ENCODE data around the gene ANKRD63. TPM values are rescaled to one million over a fixed set of nuclear protein-coding genes. Genes with fewer than 3 reads are reported as not detected.
A peak's percentile ranks its signal among the peaks of the same experiment; 100 is the strongest.

Gene ANKRD63
- total and polyA plus RNA-seq, 2 of the 8 experiments (the other 6 are each of a cell fraction or from before 2014, with no cell fraction given), result 0.18 to 0.26 TPM

- CTCF ChIA-PET (ENCODE audit: partially characterized antibody), result interaction anchor here (0.6 to 27.9 kb wide), 57 partner anchors 10 to 1287 kb away, joined by 3 to 1340 read pairs (median 5); partner anchors contain the start of genes ANKRD63, BMF, CCDC9B and INAFM2
- Histone ChIP-seq H3K79me2 (ENCODE audit: control insufficient read depth in 1 of 2, insufficient read depth in 2 of 2, low read length in 2 of 2) (no peaks in the 10 kb centered on the region), H3K79me1 (ENCODE audit: low read depth, low read length) (no peaks in the 10 kb centered on the region), H2BK15ac (ENCODE audit: low read length) (peak overlapping the region; percentile 95; the same call in 1 of the 2 replicates), H3K4me3 (ENCODE audit: extremely low read depth in 1 of 4, insufficient read depth in 2 of 4, low read depth in 3 of 4, low read length in 4 of 4) (no peak overlapping the region), H4K8ac (ENCODE audit: extremely low read depth, insufficient read depth, low read length) (no peak overlapping the region), H3K4me2 (ENCODE audit: insufficient read depth in 1 of 2, low read depth in 2 of 2, low read length in 2 of 2) (no peak overlapping the region), H3K14ac (ENCODE audit: insufficient read length) (no peak overlapping the region), H4K91ac (replicated peaks; ENCODE audit: insufficient read length, low read length) (no peak overlapping the region), H3K9me3 (ENCODE audit: insufficient read depth in 2 of 2, low read depth in 1 of 2, low read length in 1 of 2) (no peaks in the 10 kb centered on the region), H3K4me1 (replicated peaks in 1 of 4; ENCODE audit: control insufficient read depth in 3 of 4, insufficient read depth in 4 of 4, low read length in 3 of 4) (peaks cover 0 to 2% (median 1%) of the 10 kb centered on the region in 4 experiments; a peak in 5 of 7 replicates), H2BK20ac (ENCODE audit: low read length) (peak overlapping the region; percentile 90; the same call in 1 of the 2 replicates), H3K23me2 (ENCODE audit: low read depth, low read length) (no peaks in the 10 kb centered on the region), H2BK12ac (ENCODE audit: low read depth, low read length) (peak overlapping the region; percentile 96), H3K27me3 (replicated peaks in 1 of 4; ENCODE audit: control insufficient read depth in 3 of 4, extremely low read depth in 1 of 4, insufficient read depth in 3 of 4, low read length in 3 of 4) (peaks cover 0 to 8% (median under 1%) of the 10 kb centered on the region in 4 experiments; a peak in 3 of 7 replicates), H3K56ac (replicated peaks; ENCODE audit: insufficient read length, low read depth, low read length) (no peak overlapping the region), H3K4ac (replicated peaks; ENCODE audit: insufficient read length, low read depth, low read length) (no peak overlapping the region), H3K9ac (replicated peaks in 1 of 4; ENCODE audit: extremely low read depth in 1 of 4, low read depth in 3 of 4, low read length in 3 of 4) (no peak overlapping the region), H2AK5ac (ENCODE audit: low read depth, low read length) (no peak overlapping the region), H2BK120ac (replicated peaks; ENCODE audit: low read depth, low read length) (no peak overlapping the region), H3K18ac (ENCODE audit: extremely low read depth, low read length) (no peak overlapping the region), H2BK5ac (ENCODE audit: low read depth, low read length) (no peak overlapping the region), H2AFZ (ENCODE audit: low read length) (no peak overlapping the region), H3K27ac (ENCODE audit: low read depth, low read length) (no peak overlapping the region), H4K20me1 (replicated peaks in 1 of 2; ENCODE audit: control insufficient read depth in 1 of 2, insufficient read depth in 2 of 2, low read length in 2 of 2) (no peaks in the 10 kb centered on the region), H3K23ac (ENCODE audit: insufficient read length) (no peak overlapping the region), H4K5ac (ENCODE audit: insufficient read length, low read depth, low read length) (no peak overlapping the region), H3K36me3 (ENCODE audit: control insufficient read depth in 2 of 4, insufficient read depth in 4 of 4, low read length in 3 of 4) (no peaks in the 10 kb centered on the region)
- DNase-seq (ENCODE audit: low read depth in 1 of 2, low spot score in 2 of 2), result peak; percentile 70 to 97
- FAIRE-seq, result peak; percentile 76
- 65% methylated on average over 26 of the region's 26 CpGs; no CpG with 5 or more reads in 1 of the 2 experiments for WGBS, 2 experiments (ENCODE audit: extremely low coverage in 1 of 2, insufficient coverage in 1 of 2, insufficient read length in 1 of 2, insufficient replicate concordance in 2 of 2, low coverage in 1 of 2, low lambda C conversion rate in 2 of 2, missing lambda C conversion rate in 1 of 2)
- POLR2A ChIA-PET (ENCODE audit: partially characterized antibody), result interaction anchor here (0.7 to 2.7 kb wide), 13 partner anchors 10 to 166 kb away, joined by 3 to 11 read pairs (median 4); partner anchors contain the start of genes BMF, INAFM2 and PAK6
- TF ChIP-seq RAD21 (IDR thresholded peaks at IDR 0.05 in 1 of 2, conservative IDR thresholded peaks at IDR 0.05 in 1 of 2; ENCODE audit: low read depth in 2 of 2, low read length in 2 of 2), result peak; percentile 92 to 97
- peak; percentile 69 for TF ChIP-seq TAF7 (optimal IDR thresholded peaks at IDR 0.05; ENCODE audit: borderline replicate concordance, low read depth, low read length)
- TF ChIP-seq CBX5 (IDR thresholded peaks at IDR 0.05; ENCODE audit: low read depth, low read length), result no peak
- TF ChIP-seq SIX5 (IDR thresholded peaks at IDR 0.05; ENCODE audit: low read depth, low read length), result no peak
- TF ChIP-seq JUND (IDR thresholded peaks at IDR 0.05; ENCODE audit: low read length), result peak; percentile 76; the same call in 1 of the 2 replicates
- 0 out of 2 replicates have a peak, but pooled peaks have one; percentile 47 for TF ChIP-seq CHD2 (IDR thresholded peaks at IDR 0.05; ENCODE audit: low read length)
- peak; percentile 100 for TF ChIP-seq CTCF (IDR thresholded peaks at IDR 0.05; ENCODE audit: control extremely low read depth in 1 of 3, insufficient read depth in 1 of 3, low read depth in 1 of 3, low read length in 3 of 3)
- TF ChIP-seq YY1 (IDR thresholded peaks at IDR 0.05; ENCODE audit: low read depth, low read length), result 0 out of 2 replicates have a peak, but pooled peaks have one; percentile 62
Measured at GRCh38 chr15:40274350-40275274, 8.3 kb downstream of the ANKRD63 start.

Measured in H1 (cell line).